ENCODE data around the gene KCNK15.
A peak's percentile ranks its signal among the peaks of the same experiment; 100 is the strongest.
"Not testable (repeated sequence)": the region's sequence is repeated elsewhere in the genome, so short reads cannot be mapped to it uniquely, and the experiment has no call there.

The KCNK15 gene

DNA sequence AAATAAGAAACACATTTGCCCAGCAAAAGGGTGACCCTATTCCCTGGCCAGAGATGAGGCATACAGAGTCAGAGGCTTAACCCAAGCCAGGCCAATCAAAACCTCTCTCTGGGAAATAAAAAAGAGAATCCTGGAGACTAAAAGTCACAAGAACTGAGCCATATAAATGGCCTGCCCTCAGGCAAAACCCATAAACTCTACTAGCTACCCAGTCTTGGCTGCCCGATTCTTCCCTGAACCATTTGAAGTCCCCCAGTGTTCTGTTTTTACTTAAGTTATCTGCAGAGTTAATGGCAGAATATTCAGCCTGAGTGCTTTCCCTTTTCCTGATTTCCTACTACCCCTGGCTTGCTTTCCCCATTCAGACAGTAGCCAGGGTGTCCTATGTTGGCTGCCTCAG lies 13.9 kb downstream of the KCNK15 start:
- no peak for DNase-seq (ENCODE audit: low read depth)

DNA sequence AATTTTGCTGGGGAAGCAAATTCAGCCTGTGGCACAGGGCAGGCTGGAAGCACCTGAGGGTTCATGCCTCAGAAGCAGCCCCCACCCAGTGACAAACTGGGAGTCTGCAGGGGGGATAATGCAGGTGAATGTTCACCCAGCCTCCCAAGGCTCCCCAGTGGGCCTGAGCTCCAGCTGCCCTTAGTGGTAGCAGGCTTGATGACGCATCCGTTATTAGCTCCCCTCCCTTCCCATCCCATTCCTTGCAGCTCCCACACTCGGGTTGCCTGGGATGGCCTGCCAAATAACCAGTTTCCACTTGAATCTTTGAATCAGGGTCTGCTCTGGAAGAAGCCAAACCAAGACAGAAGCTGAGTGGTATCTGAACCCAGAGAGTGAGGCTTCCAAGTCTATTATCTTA lies 15.8 kb downstream of the KCNK15 start:
- DNase-seq (ENCODE audit: low read depth): no peak

DNA sequence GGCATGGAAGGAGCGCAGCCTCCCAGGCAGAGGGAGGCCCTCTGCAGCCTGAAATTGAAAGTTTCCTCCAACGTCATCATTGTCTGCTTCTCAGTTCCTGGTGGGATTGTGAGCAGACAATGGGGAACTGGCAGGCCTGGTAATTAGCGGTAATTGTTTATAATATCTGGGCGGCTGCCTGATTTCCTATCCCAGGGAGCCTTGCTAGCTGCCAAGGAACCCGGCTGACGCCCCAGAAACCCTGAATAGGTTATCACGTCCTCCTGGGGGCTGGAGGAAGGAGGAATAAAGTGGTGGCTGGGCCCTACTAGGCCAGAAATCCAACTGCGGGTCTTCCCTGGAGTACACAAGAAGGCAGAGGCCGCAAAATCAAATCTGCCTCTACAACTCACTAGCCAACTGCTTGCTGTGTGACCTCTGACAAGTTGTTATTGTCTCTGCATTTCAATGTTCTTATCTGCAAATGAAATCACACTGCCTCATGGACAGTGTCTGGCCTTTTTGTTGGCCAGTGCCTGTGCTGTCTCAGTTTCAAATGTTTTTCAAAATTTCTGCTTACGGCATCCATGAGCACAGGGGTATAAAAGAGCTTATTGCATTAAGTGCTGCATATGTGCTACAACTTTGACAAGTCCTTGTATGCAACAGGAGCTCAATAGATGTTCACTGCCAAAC lies 16.9 kb downstream of the KCNK15 start:
- DNase-seq (ENCODE audit: low read depth): no peak

DNA sequence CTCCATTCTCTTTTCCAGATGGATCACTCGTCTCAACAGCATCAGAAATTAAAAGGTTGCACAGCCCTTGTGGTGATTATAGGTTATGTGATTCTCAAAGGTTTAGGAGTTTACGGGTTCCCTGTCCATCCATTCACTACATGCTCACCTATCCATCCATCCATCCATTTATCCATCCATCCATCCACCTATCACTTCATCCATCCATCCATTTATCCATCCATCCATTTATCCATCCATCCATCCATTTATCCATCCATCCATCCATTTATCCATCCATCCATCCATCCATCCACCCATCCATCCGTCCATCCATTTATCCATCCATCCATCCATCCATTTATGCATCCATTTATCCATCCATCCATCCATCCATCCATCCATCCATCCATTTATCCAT lies 18.1 kb downstream of the KCNK15 start:
- DNase-seq (ENCODE audit: low read depth): not testable (repeated sequence)

DNA sequence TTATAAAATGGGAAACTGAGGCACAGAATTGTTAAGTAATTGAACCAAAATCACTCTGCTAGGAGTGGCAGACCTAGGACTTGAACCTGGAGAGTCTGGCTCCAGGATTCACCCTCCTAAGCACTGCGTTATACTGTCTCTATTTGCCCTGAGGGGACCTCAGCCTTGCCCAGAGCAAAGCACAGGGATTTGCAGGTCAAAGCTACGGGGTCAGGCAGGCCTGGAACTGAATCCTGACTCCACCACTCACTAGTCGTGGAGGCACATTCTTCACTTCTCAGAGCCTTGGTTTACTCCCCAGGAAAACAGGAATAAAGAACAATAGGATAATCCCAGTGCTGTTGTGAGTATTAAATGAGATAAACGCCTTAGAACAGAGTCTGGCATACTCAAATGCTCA lies 19.4 kb downstream of the KCNK15 start:
- DNase-seq (ENCODE audit: low read depth): no peak

DNA sequence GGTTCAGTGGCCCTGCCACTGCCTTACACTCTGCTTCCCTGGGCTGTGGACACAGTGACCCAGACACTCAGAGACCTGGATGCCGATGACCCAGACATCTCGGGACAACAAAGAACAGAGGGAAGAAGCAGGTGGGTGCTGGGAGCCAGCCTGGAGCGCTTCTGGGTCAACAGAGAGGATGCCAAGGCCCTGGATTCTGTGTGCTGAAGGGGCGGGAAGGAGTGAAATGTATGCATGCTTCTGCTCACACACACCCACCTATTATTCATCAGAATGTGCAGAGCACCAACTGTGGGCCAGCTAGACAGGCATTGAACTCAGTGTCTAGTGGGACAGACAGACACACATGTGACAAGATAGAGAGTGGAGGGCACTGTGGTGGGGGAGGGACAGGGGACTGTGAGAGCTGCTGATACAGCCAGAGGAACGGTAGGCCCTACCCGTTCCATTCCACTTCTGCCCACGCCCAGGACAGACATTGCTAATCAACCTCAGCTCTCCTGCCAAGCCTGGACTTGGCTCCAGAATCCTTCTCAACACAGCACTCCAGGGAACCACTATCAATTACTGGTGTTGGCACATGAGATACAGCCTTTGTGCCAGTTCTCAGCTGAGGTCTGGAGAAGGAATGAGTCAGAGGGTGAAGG lies 20.2 kb downstream of the KCNK15 start:
- DNase-seq (ENCODE audit: low read depth): no peak

DNA sequence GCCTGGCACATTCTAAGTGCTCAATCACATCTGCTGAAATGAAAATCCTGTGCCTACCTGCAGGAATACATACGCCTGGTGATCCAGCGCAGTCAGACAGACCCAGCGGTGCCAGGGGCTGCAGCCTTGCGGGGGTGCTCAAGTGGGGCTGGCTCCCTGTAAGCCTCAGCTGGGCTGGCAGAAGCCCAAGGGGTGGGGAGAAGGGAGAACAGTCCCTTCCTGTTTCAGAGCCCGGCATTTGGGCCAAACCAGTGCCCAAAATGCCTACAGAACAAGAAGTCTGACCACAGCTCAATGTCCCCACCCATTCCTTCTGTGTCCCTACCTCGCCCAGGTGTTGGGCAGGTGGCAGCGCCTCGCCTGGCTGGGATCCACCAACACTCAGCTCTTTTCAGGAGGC lies 22.6 kb downstream of the KCNK15 start:
- DNase-seq (ENCODE audit: low read depth): no peak

DNA sequence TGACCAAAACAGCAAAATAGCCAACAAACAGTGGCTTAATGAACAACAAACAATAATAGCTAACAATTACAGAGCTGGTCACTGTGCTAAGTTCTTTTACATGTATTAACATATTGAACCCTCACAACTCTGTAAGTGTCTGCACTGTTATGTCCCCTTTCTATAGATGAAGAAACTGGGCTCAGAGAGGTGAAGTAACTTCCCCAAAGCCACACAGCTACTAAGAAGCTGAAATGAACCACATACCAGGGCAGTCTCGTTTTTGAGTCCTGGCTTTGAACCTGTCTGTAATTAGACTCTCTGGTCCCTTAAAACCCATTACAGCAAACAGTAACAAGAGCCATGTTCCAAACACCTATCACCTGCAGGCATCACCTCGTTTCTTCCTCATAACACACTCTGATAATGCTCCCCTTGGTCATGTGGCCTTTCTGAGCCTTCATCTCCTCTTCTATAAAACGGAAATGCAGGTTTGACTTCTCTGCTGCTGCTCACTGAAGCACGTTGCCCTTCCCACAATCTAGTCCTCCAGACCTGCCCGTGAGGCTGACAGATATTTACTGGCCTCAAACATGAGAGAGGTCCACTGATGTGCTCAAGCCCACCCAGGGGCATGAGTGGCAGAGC lies 23.3 kb downstream of the KCNK15 start:
- DNase-seq (ENCODE audit: low read depth): no peak

DNA sequence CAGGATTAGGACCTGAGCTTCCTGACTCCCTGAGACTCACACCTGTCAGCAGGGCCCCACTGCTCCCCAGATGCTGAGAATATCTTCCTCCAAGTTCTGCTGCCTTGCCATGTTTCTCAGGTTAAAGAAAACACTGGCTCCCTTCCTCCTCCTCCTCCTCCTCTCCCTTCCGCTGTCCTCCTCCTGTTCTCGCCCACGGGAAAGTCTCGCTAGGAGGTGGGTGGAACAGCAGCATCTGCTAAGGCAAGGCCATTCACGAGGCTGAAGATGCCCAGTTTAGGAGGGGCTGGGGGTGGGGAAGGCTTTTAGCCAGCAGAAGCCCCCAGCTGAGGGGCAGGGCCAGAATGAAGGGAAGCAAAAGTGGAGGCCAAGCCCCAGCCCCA lies 23.8 kb downstream of the KCNK15 start:
- no peak for DNase-seq (ENCODE audit: low read depth)

DNA sequence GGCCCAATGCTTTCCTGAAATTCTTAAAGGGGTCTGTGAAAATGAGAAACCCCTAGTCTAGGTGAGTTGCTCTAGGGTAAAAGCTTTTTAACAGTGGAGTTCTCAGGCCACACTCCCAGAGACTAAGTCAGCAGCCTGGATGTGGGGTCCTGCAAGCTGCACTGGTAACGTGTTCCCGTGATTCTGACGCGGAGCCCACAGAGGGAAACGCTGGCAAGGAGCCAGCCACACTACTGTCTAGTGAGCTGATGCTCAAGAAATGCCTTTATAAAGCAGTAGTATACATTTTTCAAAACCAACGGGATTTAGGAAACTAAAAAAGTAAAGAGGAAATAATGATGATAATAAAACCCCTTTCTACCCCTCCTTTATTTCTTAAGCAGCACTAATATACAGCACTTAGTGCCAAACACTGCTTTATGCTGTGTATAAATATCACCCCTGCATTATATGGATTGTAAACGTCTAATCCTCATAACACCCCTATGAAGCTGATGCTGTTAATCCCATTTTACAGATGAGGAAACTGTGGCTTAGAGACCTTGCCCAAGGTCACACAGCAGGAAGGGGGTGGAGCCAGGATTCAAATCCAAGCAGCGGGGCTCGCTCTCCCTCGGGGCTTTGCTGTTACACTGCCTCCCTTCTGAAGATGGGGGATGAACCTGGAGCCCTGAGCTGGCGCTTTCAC lies 25.0 kb downstream of the KCNK15 start:
- DNase-seq (ENCODE audit: low read depth): no peak

DNA sequence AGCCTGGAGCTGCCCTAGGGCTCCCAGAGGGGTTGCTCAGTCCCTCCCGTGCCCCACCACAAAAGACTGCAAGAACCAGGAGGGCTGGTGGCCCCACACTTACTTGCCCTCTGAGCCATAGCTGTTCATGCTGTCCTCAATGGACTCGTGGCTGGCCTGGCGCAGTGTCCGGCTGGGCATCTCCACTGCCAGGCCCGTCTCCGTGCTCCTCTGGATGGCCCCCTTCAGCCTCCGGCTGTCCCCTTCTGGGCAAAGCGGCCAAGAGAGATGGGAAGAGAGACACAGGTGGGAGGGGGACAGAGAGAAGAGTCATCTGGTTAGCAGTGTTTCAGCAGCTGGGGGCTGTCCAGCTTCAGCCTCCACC lies 25.5 kb downstream of the KCNK15 start:
- no peak for DNase-seq (ENCODE audit: low read depth)

DNA sequence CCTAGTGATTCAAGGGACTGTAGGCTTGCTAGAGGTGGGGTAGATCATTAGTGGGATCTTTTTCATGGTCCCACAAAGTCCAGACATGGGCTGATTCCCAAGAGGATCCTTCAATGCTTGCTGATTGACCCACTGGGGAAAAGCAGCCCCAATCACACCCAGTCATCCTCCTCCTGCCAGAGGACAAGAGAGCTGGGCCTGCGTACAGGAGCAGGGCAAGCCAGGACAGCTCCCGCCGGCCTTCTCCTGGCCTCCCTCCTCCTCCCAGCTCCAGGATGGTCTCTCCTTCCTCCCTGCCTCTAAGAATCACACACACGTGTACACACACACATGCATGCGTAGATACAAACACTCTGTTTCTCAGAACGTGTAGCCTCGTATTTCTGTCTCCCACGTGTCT lies 27.0 kb downstream of the KCNK15 start:
- no peak for DNase-seq (ENCODE audit: low read depth)

DNA sequence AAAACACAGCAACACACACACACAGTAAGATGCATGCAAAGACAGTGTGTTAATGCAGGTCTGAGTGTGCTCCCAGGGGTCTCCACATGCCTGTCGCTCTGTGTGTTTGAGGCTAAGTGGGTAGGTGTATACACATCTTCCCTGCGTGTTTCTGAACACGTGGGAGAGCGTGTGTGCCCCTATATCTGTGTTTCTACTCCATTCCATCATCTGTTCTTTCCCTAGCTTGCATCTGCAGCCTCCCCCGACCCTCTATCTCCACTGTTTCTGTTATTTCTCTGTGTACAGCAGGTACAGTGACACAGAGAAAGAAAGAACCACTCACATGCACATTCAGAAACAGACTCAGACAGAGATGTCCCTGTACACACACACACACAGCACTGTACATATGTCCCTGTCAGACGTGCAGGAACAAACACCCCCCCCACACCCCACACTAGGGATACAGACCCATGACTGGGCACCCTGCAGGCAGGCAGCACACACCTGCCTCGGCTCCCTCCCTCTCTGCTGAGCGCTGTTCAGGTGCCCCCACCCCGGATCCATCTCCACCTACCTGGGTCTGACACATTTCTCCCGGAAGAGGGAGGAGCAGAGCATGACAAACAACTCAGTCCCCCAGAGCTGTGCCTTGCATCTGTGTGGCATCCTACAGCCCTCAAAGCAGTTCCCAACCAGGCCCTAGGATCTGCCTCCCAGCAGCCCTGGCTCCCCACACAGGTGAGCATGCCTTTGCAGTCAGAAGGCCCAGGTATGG lies 27.6 kb downstream of the KCNK15 start:
- no peak for DNase-seq (ENCODE audit: low read depth)

DNA sequence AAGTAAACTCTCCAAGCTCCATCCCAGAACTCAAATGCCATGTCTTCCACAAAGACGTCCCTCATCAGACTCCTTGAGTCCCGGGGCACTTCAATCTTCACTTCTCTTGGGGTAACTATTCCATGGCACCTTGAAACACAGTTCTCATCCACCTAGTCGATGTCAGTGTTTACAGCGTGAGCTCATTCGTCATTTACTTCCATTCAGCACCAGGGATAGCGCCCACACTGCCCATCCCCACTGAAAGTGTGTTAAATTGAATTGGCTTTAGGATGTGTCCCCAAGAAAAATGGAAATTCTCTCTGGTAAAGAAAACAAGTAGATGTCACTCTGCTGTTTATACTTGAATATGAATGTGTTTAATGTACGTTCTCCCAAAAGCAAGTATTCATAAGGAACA lies 31.3 kb downstream of the KCNK15 start:
- no peak for DNase-seq (ENCODE audit: low read depth)

DNA sequence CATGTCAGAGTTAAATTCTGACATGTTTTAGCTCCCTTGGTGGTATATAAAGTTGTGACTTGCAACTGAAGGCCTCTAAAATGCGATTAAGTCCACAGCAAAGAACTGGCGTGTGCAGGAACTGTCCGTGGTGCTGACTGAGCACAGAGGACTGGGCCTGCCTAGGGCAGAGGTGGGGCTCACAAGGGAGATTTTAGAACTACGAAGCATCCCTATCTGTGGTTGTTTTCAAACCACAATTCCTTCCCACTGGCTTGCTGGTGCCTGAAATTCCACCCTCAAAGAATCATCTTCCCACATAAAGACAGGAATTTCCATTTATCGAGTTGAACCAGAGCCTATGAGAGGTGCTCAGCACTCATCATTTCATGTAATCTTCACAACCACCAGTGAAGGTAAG lies 34.6 kb downstream of the KCNK15 start:
- DNase-seq (ENCODE audit: low read depth): peak; percentile 21

DNA sequence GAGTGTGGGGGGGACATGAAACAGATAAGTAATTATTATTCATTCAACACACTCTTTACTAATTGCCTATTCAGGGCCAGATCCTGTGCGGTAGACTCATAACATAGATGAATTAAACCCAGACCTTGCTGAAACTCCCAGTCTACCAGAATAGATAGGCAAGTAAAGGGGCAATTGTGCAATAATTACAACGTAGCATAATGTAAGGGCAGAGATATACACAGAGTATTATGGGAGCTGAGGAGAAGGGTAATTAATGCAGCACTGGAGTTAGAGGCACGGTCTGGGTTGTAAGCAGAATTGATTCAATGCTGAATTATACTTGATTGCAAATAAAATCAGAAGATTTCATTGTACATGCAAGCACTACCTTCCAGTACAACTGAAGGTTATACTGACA lies 35.5 kb downstream of the KCNK15 start:
- no peak for DNase-seq (ENCODE audit: low read depth)

DNA sequence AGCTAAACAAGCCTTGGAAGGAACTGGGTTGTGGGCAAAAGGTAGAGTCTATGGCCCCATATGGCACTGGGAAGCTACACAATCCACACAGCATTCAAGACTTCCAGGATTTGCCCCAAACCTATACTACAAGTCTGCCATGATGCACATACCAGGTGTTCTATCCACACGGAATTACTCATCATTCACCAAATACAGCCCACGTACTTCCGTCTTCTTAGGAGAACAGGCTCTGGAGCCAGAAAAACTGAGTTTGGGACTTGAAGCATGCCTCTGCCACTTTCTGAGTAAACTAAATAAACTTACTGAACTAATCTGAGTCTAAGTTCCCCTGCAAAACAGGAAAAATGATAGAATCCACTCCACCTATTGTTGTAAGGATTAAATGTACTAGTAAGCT lies 36.1 kb downstream of the KCNK15 start:
- DNase-seq (ENCODE audit: low read depth): no peak

DNA sequence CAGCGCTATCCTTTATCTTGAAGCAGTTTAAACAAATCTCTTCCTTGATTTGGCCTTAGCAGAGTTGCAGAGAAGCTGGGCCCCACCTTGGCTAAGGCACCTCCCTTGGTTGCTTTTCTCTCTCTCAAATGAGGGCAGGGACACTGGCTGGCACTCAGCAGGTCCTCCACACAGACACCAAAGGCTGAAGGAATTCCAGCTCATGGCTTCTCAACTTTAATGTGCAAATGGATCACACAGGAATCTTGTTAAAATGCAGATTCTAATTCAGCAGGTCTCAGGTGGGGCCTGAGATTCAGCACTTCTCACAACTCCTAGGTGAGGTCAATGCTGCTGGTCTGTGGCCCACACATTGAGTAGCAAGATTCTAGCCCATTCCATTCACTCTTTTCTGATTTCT lies 39.0 kb downstream of the KCNK15 start:
- no peak for DNase-seq (ENCODE audit: low read depth)

DNA sequence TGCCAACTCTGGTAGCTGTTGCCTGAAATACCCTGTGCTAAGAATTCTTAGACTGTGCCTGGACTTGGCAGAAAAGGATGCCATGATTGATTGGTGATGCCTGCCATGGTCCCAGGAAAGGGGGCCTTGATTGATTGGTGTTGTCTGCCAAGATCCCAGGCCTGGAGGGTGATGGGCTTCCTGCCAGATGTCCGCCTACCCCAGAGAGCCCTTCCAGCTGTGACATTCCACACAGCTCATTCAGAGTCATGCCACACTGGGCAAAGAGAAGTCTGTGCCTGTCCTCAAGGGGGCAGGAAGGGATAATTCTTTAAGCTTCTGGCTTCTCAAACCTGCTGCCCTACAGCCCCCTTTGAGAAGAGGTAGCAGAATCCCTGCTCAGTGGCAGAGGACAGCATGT lies 40.1 kb downstream of the KCNK15 start:
- no peak for DNase-seq (ENCODE audit: low read depth)

DNA sequence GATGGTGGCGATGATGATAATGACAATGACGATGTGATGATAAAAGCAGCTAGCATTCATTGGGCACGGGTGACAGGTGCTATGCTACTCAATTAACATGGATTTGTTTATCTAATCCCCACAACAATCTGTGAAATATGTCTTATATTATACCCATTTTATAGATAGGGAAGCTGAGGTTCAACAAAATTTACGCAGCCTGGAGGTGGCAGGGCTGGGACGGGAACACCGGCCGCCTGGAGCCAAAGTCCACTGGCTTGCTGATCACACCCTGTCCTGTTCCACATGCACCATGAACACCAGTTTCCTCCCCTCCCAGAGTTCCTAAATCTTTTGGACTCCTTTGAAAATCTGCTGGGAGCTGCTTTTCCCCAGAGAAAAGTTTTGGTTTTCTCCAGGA lies 41.6 kb downstream of the KCNK15 start:
- DNase-seq (ENCODE audit: low read depth): no peak

DNA sequence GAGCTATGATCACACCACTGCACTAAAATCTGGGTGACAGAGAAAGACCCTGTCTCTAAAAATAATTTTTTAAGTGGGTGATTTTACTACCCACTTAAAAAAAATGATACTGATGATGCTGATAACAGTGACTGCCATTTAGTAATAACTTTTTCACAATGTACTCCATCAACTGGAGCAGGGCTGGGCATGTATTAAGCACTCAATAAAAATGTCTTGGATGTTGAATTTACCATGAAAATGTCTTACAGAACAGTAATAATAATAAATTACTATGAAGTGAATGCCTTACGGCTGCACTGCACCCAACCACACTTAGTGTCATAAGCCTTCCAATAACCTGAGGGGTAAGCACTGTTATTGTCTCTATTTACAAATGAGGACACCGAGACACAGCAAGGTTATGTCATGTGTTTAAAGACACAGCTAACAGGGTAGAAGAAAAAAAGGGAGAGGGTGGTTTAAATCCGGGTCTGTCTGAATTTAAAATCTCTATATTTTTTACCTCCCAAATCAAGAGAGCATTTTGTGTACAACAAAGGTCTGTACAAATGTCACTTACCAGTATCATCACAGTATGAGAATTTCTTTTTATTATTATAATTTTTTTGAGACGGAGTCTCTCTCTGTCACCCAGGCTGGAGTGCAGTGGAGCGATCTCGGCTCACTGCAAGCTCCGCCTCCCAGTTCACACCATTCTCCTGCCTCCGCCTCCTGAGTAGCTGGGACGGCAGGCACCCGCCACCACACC lies 43.2 kb downstream of the KCNK15 start:
- no peak for DNase-seq (ENCODE audit: low read depth)
